Stimulated activated CD4-positive, alpha-beta T cell treated with anti-CD3 and anti-CD28 coated beads, Interleukin-1b, Interleukin-23, amount 100 ng/mL, for 4 hours (primary cell): ENCODE results near the gene TPSAB1.

Source experiments
- DNase-seq, 2 donors: peaks; one replicate each; pipeline ENCODE4 v3.0.0-alpha.2; 2020; ENCODE audit warnings: low read depth in 2 of 2

The TPSAB1 gene

DNA sequence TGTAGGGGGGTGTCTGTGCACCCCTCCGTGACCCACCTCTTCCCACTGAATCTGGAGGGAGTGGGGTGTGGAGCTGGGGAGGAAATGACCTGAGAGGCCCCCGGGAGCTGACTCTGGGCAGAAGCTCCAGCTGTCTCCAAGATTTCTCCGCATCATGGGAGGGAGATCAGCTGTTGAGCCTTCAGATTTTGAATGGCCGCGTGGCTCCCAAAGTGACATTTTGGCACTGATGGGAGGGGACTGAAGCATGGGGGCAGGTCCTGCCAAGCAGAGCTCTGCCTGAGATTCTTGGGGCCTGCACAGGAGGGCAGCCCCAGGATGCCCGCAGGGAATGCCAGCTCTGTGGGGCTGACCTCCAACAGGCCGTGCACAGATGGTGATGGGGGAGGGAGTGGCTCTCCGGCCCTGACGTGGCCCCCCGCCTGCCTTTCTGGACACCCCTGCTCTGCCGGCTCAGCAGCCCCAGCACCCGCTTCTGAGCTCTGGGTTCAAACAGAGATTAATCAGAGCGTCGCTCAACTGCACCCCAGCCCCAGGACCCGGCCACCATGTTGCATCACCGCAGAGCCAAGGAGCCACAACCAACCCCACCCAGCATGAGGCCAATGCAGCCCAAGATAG, 43.6 kb downstream of the TPSAB1 start:
- DNase-seq, result no peak

DNA sequence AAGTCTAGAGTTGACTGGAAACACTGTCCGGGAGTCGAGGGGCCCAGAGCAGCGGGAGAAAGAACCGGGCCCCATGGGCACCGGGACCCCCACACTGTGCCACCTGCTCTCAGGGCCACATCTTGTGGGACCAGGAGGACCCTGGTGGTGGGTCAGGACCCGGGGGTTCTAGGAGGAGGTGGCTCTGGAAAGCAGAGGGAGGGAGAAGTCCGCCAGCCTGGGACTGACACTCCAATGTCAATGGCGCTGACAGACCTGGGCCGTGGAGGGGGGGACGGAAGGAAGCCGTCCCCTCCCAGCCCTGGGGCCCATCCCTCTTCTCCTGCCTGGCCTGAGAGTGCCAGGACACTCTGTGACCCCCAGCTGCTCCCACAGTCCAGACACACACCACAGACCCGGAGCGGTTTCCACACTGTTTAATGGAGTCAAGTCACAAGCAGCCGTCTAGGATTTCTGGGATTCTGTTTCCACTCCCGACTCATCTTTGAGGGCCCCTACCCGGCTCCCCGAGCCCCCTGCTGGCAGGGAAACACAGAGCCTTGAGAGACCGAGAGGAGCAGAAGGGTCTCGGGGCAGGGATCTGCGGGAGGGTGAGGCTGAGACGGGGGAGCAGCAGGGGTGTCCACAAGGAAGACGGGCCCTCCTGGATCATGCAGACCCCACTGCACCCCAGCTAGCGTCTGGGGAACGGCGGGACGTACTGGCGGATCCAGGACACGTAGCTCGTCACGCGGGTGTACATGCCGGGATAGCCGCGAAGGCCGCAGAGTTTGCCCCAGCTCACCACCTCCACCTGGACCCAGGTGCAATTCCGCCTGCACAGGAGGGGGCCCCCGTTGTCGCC, 45.4 kb downstream of the TPSAB1 start:
- no peak for DNase-seq

DNA sequence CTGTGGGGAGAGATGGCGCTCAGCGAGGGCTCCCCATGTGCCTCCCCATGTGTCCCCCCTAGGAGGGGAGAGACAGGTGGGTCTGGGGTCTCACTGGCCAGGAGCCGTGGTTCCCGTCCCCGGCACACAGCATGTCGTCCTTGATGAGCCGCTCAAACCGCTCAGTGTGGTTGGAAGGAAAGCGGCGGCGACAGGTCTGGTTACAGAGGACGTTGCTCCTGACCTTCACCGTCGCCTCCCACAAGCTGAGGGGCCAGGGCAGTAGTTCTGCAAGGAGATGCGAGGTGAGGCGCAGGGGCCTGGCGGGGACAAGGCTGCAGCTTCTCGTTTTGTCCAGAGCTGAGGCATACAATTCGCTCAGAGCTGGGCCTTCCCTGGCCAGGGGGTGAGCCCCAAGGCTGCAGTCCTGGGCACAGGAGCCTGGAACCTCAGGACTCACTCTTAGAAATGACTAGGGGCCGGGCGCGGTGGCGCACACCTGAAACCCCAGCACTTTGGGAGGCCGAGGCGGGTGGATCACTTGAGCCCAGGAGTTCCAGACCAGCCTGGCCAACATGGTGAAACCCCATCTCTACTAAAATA, 46.1 kb downstream of the TPSAB1 start:
- DNase-seq, result no peak

DNA sequence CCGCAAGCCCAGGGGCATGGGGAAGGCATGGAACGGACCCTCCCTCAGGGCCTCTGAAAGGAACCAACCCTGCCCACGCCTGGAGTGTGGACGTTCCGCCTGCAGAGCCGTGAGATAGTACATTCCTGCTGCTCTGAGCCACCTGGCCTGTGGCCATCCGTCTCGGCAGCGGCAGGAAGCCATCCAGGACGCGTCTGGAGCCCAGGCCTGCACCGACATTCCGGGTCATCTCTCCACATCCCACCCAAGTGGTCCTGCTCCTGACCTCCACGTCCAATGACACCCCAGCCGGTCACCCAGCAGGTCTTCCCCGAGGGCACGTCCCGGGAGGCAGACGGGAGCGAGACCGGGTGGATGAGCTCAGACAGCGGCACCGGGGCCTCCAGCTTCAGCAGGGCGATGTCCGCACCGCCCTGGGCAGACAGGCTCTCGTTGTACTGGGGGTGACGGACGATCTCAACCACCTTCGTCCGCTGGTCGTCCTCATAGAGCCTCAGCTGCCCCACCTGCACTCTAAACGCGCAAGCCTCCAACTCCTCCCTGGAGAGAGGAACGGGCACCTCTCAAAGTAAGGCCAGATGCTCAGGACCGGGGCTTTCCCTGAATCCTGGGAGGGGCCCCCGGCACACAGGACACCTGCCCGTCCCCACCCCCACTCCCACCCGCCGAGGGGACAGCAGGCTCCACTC, 47.6 kb downstream of the TPSAB1 start:
- no peak for DNase-seq

DNA sequence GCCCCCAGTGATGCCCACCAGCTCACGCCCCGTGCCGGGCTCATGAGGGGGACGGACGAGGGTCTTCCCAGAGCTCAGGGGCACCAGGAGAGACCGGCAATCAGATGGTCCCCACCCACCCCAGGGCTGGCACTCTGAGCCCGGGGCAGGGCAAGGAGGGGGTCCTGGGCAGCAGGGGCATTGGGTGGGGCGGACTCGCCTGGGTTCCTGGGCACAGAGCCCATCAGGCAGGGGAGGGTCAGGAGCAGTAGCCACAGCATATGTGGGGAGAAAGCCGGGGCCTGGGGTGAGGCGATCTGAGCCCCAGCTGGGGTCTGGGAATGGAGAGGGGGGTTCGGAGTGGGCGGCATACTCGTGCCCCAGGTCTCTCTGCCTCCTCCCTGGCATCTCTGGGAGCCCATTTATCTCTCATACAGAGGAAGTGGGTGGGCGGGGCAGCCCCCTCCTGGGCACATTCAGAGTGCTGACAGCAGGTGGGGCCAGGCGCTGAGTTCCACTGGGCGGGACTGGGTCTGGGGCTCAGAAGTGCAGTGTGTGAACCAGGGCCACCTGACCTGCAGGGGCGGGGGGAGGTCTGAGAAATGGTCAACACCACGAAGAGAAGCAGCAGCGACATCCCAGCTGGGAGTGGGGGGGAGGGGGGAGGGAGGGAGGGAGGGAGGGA, 48.4 kb downstream of the TPSAB1 start:
- no peak for DNase-seq

DNA sequence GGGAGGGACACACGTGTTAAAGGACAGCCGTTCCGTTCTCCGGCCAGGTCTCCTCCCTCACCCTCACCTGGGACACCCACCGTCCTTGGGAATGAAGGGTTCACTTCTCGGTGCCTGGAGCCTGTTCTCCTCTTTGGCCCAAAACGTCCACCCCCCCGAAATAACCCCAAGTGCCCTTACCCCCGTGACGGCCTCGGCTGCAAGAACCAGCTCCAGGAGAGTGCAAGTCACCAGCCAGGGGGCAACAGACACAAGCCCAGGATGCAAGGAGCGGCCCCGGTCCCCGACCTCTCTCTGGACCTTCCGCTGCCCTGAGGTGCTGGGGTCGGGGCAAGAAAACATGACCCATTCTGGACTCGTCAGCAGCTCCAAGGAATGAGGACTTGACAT, 49.0 kb downstream of the TPSAB1 start:
- DNase-seq, result no peak

DNA sequence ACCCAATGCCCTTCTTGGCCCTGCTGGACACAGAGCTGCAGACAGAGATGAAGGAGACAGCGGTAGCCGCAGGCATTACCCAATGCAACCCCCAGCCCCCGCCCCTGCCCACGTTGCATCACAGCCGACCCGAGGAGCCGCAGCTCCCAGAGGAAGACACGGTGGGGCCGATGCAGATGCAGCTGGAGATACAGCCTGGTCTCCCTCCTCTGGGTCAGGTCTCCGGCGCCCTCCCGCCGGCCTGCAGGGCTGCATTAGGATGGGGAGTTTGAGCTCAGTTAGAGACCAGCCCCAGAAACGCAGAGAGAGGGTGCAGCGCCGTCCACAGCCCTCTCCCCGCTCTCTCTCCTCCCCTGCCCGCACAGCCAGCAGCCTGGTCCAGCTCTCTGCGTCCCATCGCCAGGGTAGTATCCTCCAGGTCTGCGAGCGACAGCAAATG, 49.6 kb downstream of the TPSAB1 start:
- DNase-seq, result no peak

DNA sequence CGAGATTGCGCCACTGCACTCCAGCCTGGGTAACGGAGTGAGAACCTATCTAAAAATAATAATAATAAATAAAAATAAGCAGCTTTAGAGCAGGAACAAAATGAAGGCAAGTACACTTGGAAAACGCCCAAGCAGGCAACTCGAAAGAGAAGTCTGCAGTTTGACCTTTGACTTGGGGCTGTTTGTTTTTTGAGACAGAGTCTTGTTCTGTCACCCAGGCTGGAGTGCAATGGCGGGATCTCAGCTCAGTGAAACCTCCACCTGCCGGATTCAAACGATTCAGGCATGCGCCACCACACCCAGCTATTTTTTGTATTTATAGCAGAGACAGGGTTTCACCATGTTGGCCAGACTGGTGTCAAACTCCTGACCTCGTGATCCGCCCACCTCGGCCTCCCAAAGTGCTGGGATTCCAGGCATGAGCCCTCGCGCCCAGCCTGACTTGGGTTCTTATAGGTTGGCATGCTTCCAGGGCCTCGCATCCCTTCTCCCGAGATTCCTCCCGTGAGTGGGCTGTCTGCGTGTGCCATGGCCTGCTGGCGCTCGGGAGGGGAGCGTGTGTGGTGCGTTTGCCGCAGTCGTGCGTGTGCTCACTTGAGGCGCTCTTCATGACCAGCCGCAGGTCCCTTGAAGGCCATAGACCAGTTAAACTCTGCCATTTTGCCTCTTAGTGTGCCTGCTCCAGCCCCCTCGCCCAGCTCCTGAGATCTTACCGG, 50.5 kb downstream of the TPSAB1 start:
- DNase-seq, result no peak

DNA sequence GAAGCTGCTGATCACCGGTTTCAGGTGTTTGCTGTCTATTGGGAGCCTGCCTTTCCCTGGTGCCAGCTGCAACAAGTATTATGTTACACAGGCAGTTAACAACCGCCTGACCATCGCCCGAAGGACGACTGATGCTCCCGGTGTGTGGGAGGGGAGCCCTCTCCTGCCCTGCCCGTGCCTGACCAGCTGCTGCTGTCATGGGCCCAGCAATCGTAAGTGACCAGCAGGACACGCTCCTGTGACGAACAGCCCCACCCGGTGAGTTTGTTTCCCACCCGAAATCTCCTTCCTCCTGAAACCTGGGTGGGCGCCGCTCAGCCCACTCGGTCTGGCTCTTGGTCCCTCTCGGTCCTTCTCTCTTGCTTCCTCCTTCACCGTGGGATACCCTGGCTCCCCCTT, 51.1 kb downstream of the TPSAB1 start:
- no peak for DNase-seq
